Measurements from ENCODE around the gene AREL1. TPM values are rescaled to one million over a fixed set of nuclear protein-coding genes. Genes with fewer than 3 reads are reported as not detected.

Gene AREL1
- total and polyA plus RNA-seq, 10 of the 15 experiments (the other 5 are each of a cell fraction or from before 2014, with no cell fraction given), result 6.2 to 40.4 (median 23.7) TPM

DNA sequence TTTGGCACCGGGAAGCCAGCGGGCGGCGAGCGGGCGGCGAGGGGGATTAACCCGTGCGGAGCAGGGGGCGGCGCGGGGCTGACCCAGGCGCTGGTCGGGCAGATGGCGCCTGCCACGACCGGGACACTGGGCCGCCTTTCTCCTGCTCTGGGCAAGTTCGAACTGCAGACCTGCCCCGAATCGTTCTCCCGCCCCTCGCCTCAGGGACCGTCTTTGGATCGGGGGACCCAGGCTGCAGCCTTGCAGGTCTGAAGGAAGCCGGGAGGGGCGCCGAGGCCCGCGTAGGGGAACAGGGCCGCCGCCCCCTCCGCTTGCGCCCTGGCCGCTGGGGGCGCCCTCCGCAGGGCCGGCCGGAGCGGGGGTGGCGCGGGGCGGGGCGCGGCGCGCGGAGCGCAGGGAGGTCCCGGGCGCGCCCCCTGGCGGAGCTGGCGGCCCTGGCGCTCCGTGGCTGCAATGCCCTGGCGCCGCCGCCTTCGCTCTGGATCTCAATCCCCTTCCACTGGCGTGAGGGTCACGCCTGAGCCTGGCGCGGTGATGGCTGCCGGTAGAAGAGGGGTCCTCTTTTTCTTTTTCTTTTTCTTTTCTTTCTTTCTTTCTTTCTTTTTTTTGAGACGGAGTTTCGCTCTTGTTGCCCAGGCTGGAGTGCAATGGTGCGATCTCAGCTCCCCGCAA lies 100.4 kb downstream of the AREL1 start (continued):
- TF ChIP-seq CHD4 (IDR thresholded peaks at IDR 0.05) (no peak), CBX3 (IDR thresholded peaks at IDR 0.05; ENCODE audit: borderline replicate concordance, low read depth) (no peak), FOXK2 (IDR thresholded peaks at IDR 0.05) (no peak), PAX5 (IDR thresholded peaks at IDR 0.05; ENCODE audit: borderline replicate concordance, low read depth, low read length) (no peak), KLF5 (IDR thresholded peaks at IDR 0.05; ENCODE audit: partially characterized antibody) (no peak), ZNF207 (IDR thresholded peaks at IDR 0.05; ENCODE audit: borderline replicate concordance) (no peak), TCF12 (IDR thresholded peaks at IDR 0.05; ENCODE audit: low read depth, low read length) (no peak), NFIC (IDR thresholded peaks at IDR 0.05; ENCODE audit: low read depth, low read length) (no peak), SPI1 (IDR thresholded peaks at IDR 0.05; ENCODE audit: borderline replicate concordance, insufficient read depth, low read depth, low read length) (no peak), ATF7 (IDR thresholded peaks at IDR 0.05; ENCODE audit: low read depth) (no peak), CREM (IDR thresholded peaks at IDR 0.05; ENCODE audit: low read depth) (0 out of 2 replicates have a peak, but pooled peaks have one; percentile 8), FOS (IDR thresholded peaks at IDR 0.05; ENCODE audit: borderline replicate concordance, extremely low read depth, insufficient read length) (no peak), ASH2L (IDR thresholded peaks at IDR 0.05; ENCODE audit: borderline replicate concordance, low read depth) (no peak), TARDBP (IDR thresholded peaks at IDR 0.05; ENCODE audit: borderline replicate concordance) (no peak), TCF3 (IDR thresholded peaks at IDR 0.05; ENCODE audit: borderline replicate concordance, insufficient read depth, low read depth, low read length) (no peak)
- TF ChIP-seq, protein P1, sequence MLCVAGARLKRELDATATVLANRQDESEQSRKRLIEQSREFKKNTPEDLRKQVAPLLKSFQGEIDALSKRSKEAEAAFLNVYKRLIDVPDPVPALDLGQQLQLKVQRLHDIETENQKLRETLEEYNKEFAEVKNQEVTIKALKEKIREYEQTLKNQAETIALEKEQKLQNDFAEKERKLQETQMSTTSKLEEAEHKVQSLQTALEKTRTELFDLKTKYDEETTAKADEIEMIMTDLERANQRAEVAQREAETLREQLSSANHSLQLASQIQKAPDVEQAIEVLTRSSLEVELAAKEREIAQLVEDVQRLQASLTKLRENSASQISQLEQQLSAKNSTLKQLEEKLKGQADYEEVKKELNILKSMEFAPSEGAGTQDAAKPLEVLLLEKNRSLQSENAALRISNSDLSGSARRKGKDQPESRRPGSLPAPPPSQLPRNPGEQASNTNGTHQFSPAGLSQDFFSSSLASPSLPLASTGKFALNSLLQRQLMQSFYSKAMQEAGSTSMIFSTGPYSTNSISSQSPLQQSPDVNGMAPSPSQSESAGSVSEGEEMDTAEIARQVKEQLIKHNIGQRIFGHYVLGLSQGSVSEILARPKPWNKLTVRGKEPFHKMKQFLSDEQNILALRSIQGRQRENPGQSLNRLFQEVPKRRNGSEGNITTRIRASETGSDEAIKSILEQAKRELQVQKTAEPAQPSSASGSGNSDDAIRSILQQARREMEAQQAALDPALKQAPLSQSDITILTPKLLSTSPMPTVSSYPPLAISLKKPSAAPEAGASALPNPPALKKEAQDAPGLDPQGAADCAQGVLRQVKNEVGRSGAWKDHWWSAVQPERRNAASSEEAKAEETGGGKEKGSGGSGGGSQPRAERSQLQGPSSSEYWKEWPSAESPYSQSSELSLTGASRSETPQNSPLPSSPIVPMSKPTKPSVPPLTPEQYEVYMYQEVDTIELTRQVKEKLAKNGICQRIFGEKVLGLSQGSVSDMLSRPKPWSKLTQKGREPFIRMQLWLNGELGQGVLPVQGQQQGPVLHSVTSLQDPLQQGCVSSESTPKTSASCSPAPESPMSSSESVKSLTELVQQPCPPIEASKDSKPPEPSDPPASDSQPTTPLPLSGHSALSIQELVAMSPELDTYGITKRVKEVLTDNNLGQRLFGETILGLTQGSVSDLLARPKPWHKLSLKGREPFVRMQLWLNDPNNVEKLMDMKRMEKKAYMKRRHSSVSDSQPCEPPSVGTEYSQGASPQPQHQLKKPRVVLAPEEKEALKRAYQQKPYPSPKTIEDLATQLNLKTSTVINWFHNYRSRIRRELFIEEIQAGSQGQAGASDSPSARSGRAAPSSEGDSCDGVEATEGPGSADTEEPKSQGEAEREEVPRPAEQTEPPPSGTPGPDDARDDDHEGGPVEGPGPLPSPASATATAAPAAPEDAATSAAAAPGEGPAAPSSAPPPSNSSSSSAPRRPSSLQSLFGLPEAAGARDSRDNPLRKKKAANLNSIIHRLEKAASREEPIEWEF (IDR thresholded peaks at IDR 0.05; ENCODE audit: insufficient replicate concordance, low read depth, low read length), result no peak
- TF ChIP-seq, protein P2, sequence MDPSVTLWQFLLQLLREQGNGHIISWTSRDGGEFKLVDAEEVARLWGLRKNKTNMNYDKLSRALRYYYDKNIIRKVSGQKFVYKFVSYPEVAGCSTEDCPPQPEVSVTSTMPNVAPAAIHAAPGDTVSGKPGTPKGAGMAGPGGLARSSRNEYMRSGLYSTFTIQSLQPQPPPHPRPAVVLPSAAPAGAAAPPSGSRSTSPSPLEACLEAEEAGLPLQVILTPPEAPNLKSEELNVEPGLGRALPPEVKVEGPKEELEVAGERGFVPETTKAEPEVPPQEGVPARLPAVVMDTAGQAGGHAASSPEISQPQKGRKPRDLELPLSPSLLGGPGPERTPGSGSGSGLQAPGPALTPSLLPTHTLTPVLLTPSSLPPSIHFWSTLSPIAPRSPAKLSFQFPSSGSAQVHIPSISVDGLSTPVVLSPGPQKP (IDR thresholded peaks at IDR 0.05; ENCODE audit: low read depth, low read length), result no peak
- TF ChIP-seq, protein P3, sequence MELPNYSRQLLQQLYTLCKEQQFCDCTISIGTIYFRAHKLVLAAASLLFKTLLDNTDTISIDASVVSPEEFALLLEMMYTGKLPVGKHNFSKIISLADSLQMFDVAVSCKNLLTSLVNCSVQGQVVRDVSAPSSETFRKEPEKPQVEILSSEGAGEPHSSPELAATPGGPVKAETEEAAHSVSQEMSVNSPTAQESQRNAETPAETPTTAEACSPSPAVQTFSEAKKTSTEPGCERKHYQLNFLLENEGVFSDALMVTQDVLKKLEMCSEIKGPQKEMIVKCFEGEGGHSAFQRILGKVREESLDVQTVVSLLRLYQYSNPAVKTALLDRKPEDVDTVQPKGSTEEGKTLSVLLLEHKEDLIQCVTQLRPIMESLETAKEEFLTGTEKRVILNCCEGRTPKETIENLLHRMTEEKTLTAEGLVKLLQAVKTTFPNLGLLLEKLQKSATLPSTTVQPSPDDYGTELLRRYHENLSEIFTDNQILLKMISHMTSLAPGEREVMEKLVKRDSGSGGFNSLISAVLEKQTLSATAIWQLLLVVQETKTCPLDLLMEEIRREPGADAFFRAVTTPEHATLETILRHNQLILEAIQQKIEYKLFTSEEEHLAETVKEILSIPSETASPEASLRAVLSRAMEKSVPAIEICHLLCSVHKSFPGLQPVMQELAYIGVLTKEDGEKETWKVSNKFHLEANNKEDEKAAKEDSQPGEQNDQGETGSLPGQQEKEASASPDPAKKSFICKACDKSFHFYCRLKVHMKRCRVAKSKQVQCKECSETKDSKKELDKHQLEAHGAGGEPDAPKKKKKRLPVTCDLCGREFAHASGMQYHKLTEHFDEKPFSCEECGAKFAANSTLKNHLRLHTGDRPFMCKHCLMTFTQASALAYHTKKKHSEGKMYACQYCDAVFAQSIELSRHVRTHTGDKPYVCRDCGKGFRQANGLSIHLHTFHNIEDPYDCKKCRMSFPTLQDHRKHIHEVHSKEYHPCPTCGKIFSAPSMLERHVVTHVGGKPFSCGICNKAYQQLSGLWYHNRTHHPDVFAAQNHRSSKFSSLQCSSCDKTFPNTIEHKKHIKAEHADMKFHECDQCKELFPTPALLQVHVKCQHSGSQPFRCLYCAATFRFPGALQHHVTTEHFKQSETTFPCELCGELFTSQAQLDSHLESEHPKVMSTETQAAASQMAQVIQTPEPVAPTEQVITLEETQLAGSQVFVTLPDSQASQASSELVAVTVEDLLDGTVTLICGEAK (IDR thresholded peaks at IDR 0.05; ENCODE audit: borderline replicate concordance), result no peak
- TF ChIP-seq, protein P4, sequence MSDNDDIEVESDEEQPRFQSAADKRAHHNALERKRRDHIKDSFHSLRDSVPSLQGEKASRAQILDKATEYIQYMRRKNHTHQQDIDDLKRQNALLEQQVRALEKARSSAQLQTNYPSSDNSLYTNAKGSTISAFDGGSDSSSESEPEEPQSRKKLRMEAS (IDR thresholded peaks at IDR 0.05; ENCODE audit: low read depth, low read length), result no peak

Measured in GM12878 (cell line).